ENCODE measurements around the gene CDH22.

DNA sequence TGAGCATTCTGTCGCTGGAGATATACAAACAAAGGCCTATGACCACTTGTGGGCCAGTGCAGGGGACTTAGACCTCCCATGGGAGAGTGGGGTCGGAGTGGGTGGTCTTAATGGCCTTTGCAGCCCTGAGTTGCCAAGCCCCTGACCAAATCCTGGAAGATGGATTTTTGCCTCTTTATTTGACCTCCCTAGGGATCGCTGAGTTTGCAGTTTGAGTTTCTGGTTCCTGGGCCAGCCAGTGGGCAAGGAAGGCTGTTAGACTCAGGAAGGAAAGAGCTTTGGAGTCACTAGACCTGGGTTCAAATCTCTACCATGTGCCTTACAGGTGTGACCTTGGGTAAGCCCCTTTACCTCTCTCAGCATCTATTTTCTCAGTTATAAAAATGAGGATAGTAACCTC, 96.0 kb downstream of the CDH22 start:
- TF ChIP-seq, protein P1, sequence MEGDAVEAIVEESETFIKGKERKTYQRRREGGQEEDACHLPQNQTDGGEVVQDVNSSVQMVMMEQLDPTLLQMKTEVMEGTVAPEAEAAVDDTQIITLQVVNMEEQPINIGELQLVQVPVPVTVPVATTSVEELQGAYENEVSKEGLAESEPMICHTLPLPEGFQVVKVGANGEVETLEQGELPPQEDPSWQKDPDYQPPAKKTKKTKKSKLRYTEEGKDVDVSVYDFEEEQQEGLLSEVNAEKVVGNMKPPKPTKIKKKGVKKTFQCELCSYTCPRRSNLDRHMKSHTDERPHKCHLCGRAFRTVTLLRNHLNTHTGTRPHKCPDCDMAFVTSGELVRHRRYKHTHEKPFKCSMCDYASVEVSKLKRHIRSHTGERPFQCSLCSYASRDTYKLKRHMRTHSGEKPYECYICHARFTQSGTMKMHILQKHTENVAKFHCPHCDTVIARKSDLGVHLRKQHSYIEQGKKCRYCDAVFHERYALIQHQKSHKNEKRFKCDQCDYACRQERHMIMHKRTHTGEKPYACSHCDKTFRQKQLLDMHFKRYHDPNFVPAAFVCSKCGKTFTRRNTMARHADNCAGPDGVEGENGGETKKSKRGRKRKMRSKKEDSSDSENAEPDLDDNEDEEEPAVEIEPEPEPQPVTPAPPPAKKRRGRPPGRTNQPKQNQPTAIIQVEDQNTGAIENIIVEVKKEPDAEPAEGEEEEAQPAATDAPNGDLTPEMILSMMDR (IDR thresholded peaks at IDR 0.05), result no peak
- no peak for TF ChIP-seq POLR2A (IDR thresholded peaks at IDR 0.05)

Measured in esophagus squamous epithelium (tissue), 4 donors.